ENCODE measurements around the gene CABS1. TPM values are rescaled to one million over a fixed set of nuclear protein-coding genes. Genes with fewer than 3 reads are reported as not detected.

CABS1 gene
- not detected in 2 replicates for total RNA-seq

GRCh38 chr4:70334681-70335080 is at the start of gene CABS1:
Gene CABS1 (plus strand): TSS chr4:70334981. CDS start chr4:70335040, 59 bp downstream.

GRCh38 chr4:70360460-70360859 is 25.7 kb downstream of the CABS1 start, which contains the start of gene SMR3A:
Gene SMR3A (plus strand): TSS chr4:70360760. CDS start chr4:70362116, 1,356 bp downstream.

GRCh38 chr4:70382691-70383181 is 48.0 kb downstream of the CABS1 start, which contains the start of gene SMR3B:
Gene SMR3B (plus strand): TSS chr4:70383131. CDS start chr4:70384511, 1,380 bp downstream.

Other genes with a start within 250 kb of the CABS1 start
- not detected in 2 replicates for gene PRR27, start 180.7 kb upstream of the CABS1 start, total RNA-seq
- gene ODAM, start 139.3 kb upstream of the CABS1 start, total RNA-seq: not detected in 2 replicates
- gene FDCSP, start 108.9 kb upstream of the CABS1 start, total RNA-seq: not detected in 2 replicates
- gene CSN3, start 92.4 kb upstream of the CABS1 start, total RNA-seq: not detected in 2 replicates
- not detected in 2 replicates for gene SMR3A, start 25.8 kb downstream of the CABS1 start, total RNA-seq
- gene SMR3B, start 48.1 kb downstream of the CABS1 start, total RNA-seq: not detected in 2 replicates
- gene OPRPN, start 63.0 kb downstream of the CABS1 start, total RNA-seq: not detected in 2 replicates
- gene MUC7, start 137.2 kb downstream of the CABS1 start, total RNA-seq: not detected in 2 replicates
- gene AMTN, start 183.6 kb downstream of the CABS1 start, total RNA-seq: not detected in 2 replicates

Data from myometrial cell (primary cell).